IMR-90 (cell line): Measurements from ENCODE around the gene CHRNA1. TPM values are rescaled to one million over a fixed set of nuclear protein-coding genes. Genes with fewer than 3 reads are reported as not detected.
A peak's percentile ranks its signal among the peaks of the same experiment; 100 is the strongest.

ENCODE experiments used
- ATAC-seq: fragments of 200-7000 bp; cut with Tn5 transposase; 2 replicates; pipeline ENCODE4 v1.9.1; 2020; ENCODE audit warnings: low read depth, mild to moderate bottlenecking, moderate library complexity
- BruUV-seq: library from RNA; stranded (reverse); fragments of 400-500 nt; replicated peaks from 2 replicates; lab custom pipeline; 2021; lab: Mats Ljungman, UMichigan
- CTCF ChIA-PET: fragments of 300-600 bp; formaldehyde crosslinking; extraction: SDS; loops from one replicate; lab custom pipeline; 2021; ENCODE audit warnings: antibody characterized with exemption; lab: Yijun Ruan, JAX
- POLR2A ChIA-PET: fragments of 300-600 bp; sonication (Branson Sonifier 250); formaldehyde crosslinking; loops from one replicate; lab custom pipeline; 2022; ENCODE audit warnings: antibody characterized with exemption; ENCODE audit not compliant: unreplicated experiment; lab: Charles Lee
- DNase-seq: peaks from one replicate; pipeline ENCODE4 v3.0.0; 2013
- H2AFZ ChIP-seq: replicated peaks from 2 replicates; pipeline ENCODE3; 2013; ENCODE audit warnings: low read length, mild to moderate bottlenecking; ENCODE audit not compliant: poor library complexity
- H2AK5ac ChIP-seq: 2 replicates; pipeline ENCODE4 v1.6.1; 2013; ENCODE audit warnings: low read depth, low read length, inconsistent platforms
- H2AK9ac ChIP-seq: replicated peaks from 2 replicates; pipeline ENCODE3; 2013; ENCODE audit warnings: mild to moderate bottlenecking, low read depth, low read length, moderate library complexity; ENCODE audit not compliant: poor library complexity
- H2BK120ac ChIP-seq: 2 replicates; pipeline ENCODE4 v1.6.1; 2013; ENCODE audit warnings: low read depth, low read length, inconsistent platforms
- H2BK15ac ChIP-seq: 3 replicates; pipeline ENCODE4 v1.6.1; 2013; ENCODE audit warnings: low read depth, low read length, inconsistent platforms
- H2BK20ac ChIP-seq: 2 replicates; pipeline ENCODE4 v1.6.1; 2013; ENCODE audit warnings: low read depth, mild to moderate bottlenecking, inconsistent platforms, low read length, moderate library complexity
- H2BK5ac ChIP-seq: 2 replicates; pipeline ENCODE4 v1.6.1; 2013; ENCODE audit warnings: mild to moderate bottlenecking, low read depth, low read length, inconsistent platforms; ENCODE audit not compliant: poor library complexity, severe bottlenecking
- H3K14ac ChIP-seq: replicated peaks from 2 replicates; pipeline ENCODE4 v1.6.1; 2013; ENCODE audit warnings: low read depth, low read length, inconsistent platforms
- H3K18ac ChIP-seq: 2 replicates; pipeline ENCODE4 v1.6.1; 2013; ENCODE audit warnings: low read depth, low read length, control low read depth
- H3K23ac ChIP-seq: 2 replicates; pipeline ENCODE4 v1.6.1; 2013; ENCODE audit warnings: low read depth, low read length, inconsistent platforms
- H3K27ac ChIP-seq: 2 replicates; pipeline ENCODE4 v1.5.1; 2013; ENCODE audit warnings: mild to moderate bottlenecking, control low read depth, low read length; ENCODE audit not compliant: insufficient read depth
- H3K27me3 ChIP-seq: 2 replicates; pipeline ENCODE4 v1.6.1; 2013; ENCODE audit warnings: low read length; ENCODE audit not compliant: control insufficient read depth, insufficient read depth
- H3K36me3 ChIP-seq: 2 replicates; pipeline ENCODE4 v1.6.1; 2013; ENCODE audit warnings: low read length, mixed read lengths; ENCODE audit not compliant: control insufficient read depth, insufficient read depth
- H3K4ac ChIP-seq: 2 replicates; pipeline ENCODE4 v1.6.1; 2013; ENCODE audit warnings: low read depth, low read length, inconsistent platforms
- H3K4me1 ChIP-seq: 2 replicates; pipeline ENCODE4 v1.6.1; 2013; ENCODE audit warnings: low read length, mixed read lengths; ENCODE audit not compliant: control insufficient read depth, insufficient read depth
- H3K4me2 ChIP-seq: 2 replicates; pipeline ENCODE4 v1.6.1; 2013; ENCODE audit warnings: low read depth, mild to moderate bottlenecking, control low read depth, low read length, moderate library complexity
- H3K4me3 ChIP-seq: 2 replicates; pipeline ENCODE4 v1.5.1; 2013; ENCODE audit warnings: low read depth, mild to moderate bottlenecking, control low read depth, low read length, moderate library complexity; ENCODE audit not compliant: insufficient read depth
- H3K56ac ChIP-seq: 2 replicates; pipeline ENCODE4 v1.6.1; 2013; ENCODE audit warnings: low read length, inconsistent platforms; ENCODE audit not compliant: insufficient read depth; ENCODE audit errors: extremely low read depth
- H3K79me1 ChIP-seq, 2 experiments: 2 replicates each; pipeline ENCODE4 v1.6.1; 2013; ENCODE audit warnings: low read length in 2 of 2, inconsistent platforms in 1 of 2, low read depth in 1 of 2
- H3K9ac ChIP-seq: 2 replicates; pipeline ENCODE4 v1.6.1; 2013; ENCODE audit warnings: low read depth, low read length, control low read depth
- H3K9me1 ChIP-seq: 2 replicates; pipeline ENCODE4 v1.6.1; 2013; ENCODE audit warnings: low read length, inconsistent platforms; ENCODE audit not compliant: insufficient read depth
- H3K9me3 ChIP-seq: 2 replicates; pipeline ENCODE4 v1.6.1; 2013; ENCODE audit warnings: low read length; ENCODE audit not compliant: control insufficient read depth, insufficient read depth
- H4K20me1 ChIP-seq: 2 replicates; pipeline ENCODE4 v1.6.1; 2013; ENCODE audit warnings: low read length, inconsistent platforms; ENCODE audit not compliant: insufficient read depth
- H4K5ac ChIP-seq: 2 replicates; pipeline ENCODE4 v1.6.1; 2013; ENCODE audit warnings: mild to moderate bottlenecking, low read depth, low read length, control low read depth
- H4K8ac ChIP-seq, 2 experiments: 2 replicates each; pipeline ENCODE4 v1.6.1; 2013; ENCODE audit warnings: low read depth in 2 of 2, low read length in 2 of 2, control low read depth in 1 of 2, inconsistent platforms in 1 of 2
- H4K91ac ChIP-seq: 2 replicates; pipeline ENCODE4 v1.6.1; 2013; ENCODE audit warnings: low read depth, low read length, inconsistent platforms; ENCODE audit not compliant: insufficient read depth
- BHLHE40 ChIP-seq: fragments of 150-350 bp; IDR thresholded peaks from 2 replicates; pipeline ENCODE4 v1.6.1; 2016; ENCODE audit warnings: mild to moderate bottlenecking, low read depth, low read length
- CEBPB ChIP-seq: IDR thresholded peaks from 2 replicates; pipeline ENCODE4 v1.6.1; 2012; ENCODE audit warnings: low read depth, low read length, improper control_type of control experiment
- CHD1 ChIP-seq: IDR thresholded peaks from 2 replicates; pipeline ENCODE4 v1.6.1; 2012; ENCODE audit warnings: low read depth, low read length, improper control_type of control experiment
- FOS ChIP-seq: fragments of 150-350 bp; IDR thresholded peaks from 2 replicates; pipeline ENCODE4 v1.6.1; 2016; ENCODE audit warnings: low read depth, low read length
- MAFK ChIP-seq: IDR thresholded peaks from 2 replicates; pipeline ENCODE4 v1.6.1; 2012; ENCODE audit warnings: low read depth, low read length, improper control_type of control experiment
- MAZ ChIP-seq: IDR thresholded peaks from 2 replicates; pipeline ENCODE4 v1.6.1; 2012; ENCODE audit warnings: low read depth, mild to moderate bottlenecking, low read length, improper control_type of control experiment, moderate library complexity, borderline replicate concordance
- MXI1 ChIP-seq: IDR thresholded peaks from 2 replicates; pipeline ENCODE4 v1.6.1; 2012; ENCODE audit warnings: low read depth, mild to moderate bottlenecking, low read length, moderate library complexity, borderline replicate concordance
- NFE2L2 ChIP-seq: fragments of 150-350 bp; IDR thresholded peaks from 2 replicates; pipeline ENCODE4 v1.6.1; 2016; ENCODE audit warnings: low read depth, mild to moderate bottlenecking, low read length
- POLR2A ChIP-seq: IDR thresholded peaks from 2 replicates; pipeline ENCODE4 v1.6.1; 2012; ENCODE audit warnings: mild to moderate bottlenecking, low read depth, low read length
- RAD21 ChIP-seq: IDR thresholded peaks from 2 replicates; pipeline ENCODE4 v1.6.1; 2012; ENCODE audit warnings: low read length, improper control_type of control experiment
- RCOR1 ChIP-seq: IDR thresholded peaks from 2 replicates; pipeline ENCODE4 v1.6.1; 2012; ENCODE audit warnings: mild to moderate bottlenecking, low read length, improper control_type of control experiment; ENCODE audit not compliant: insufficient replicate concordance
- RFX5 ChIP-seq: IDR thresholded peaks from 2 replicates; pipeline ENCODE4 v1.8.0; 2012; ENCODE audit warnings: low read depth, mild to moderate bottlenecking, low read length, moderate library complexity
- SMC3 ChIP-seq: fragments of 150-350 bp; IDR thresholded peaks from 2 replicates; pipeline ENCODE4 v1.6.1; 2016; ENCODE audit warnings: low read depth, mild to moderate bottlenecking, antibody characterized with exemption, low read length, moderate library complexity
- WGBS, 2 experiments: methylation state at CpG; one replicate each; pipeline versions ENCODE4 v1.1.5 to v1.1.7; 2013; ENCODE audit warnings: missing lambda C conversion rate in 2 of 2; ENCODE audit not compliant: insufficient read length in 1 of 2; ENCODE audit errors: extremely low coverage in 2 of 2; 5-methylcytosine and 5-hydroxymethylcytosine counted together
- dilution Hi-C: fragments of 300-500 bp; cut with HindIII; formaldehyde crosslinking; loops from one replicate; pipeline ENCODE4 v1.14.3; 2018; ENCODE audit warnings: low sequenced_read_pairs; ENCODE audit not compliant: unreplicated experiment
- in situ Hi-C: fragments of 300-500 bp; cut with MboI; formaldehyde crosslinking; loops from 3 replicates; pipeline ENCODE4 v1.14.3; 2019; ENCODE audit warnings: low sequenced_read_pairs, inconsistent platforms, mixed read lengths
- intact Hi-C: fragments of 100-400 bp; cut with micrococcal nuclease; formaldehyde crosslinking; loops from 2 replicates; pipeline ENCODE4 v1.10.0; 2022
- polyA plus RNA-seq, 3 experiments: library from polyadenylated mRNA; depleted of rRNA; stranded (reverse); fragments of >200 nt; gene quantifications; 2 replicates each; pipeline ENCODE4 v1.2.3, GENCODE V29; 2012; ENCODE audit warnings: low replicate concordance in 1 of 3
- total RNA-seq: library from RNA; depleted of rRNA; stranded (reverse); fragments of >200 nt; gene quantifications from 2 replicates; pipeline ENCODE4 v1.2.3, GENCODE V29; 2012
- TF ChIP-seq, protein P1 (sequence below): conservative IDR thresholded peaks from 2 replicates; pipeline ENCODE4 v1.5.1; 2012; ENCODE audit warnings: mild to moderate bottlenecking, low read depth, low read length, improper control_type of control experiment
- TF ChIP-seq, protein P2 (sequence below): fragments of 150-350 bp; IDR thresholded peaks from 2 replicates; pipeline ENCODE4 v1.6.1; 2017; ENCODE audit warnings: mild to moderate bottlenecking, antibody characterized with exemption, low read length, low read depth
- TF ChIP-seq, protein P3 (sequence below): fragments of 150-350 bp; IDR thresholded peaks from 2 replicates; pipeline ENCODE4 v1.6.1; 2016; ENCODE audit warnings: low read depth, mild to moderate bottlenecking, low read length, moderate library complexity, borderline replicate concordance

CHRNA1 gene
- total and polyA plus RNA-seq, 2 of the 4 experiments (the other 2 are of a cell fraction): 0.75 to 0.90 TPM

DNA sequence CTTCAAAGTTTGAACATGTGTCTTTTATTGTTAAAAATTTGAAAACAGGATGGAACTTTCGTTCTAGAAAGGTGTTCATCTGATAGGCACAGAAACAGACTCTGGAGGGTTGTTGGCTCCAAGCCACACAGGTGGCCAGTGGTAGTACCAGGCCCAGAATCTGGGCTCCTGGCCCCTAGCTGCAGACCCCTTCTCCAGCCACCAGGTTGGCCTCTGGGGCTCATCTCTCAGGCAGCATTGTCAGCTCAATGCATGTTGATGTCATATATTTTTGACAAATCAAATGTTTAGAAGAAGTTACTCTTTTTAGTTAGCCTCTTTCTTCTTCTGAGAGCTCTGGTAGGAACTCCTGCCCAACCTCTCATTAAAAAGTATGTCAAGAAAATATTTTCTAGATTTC is 34.5 kb upstream of the CHRNA1 start:
- dilution Hi-C loops: no loop called here
- in situ Hi-C loops: no loop called here
- Histone ChIP-seq H2BK5ac (peak overlapping the region; percentile 77), H3K79me1 (peaks cover 0 to 11% of the 10 kb centered on the region in 2 experiments; a peak in 2 of 4 replicates), H4K5ac (peak overlapping the region; percentile 87), H2BK120ac (peak overlapping the region; percentile 60), H2BK20ac (no peak overlapping the region), H2AK9ac (no peak overlapping the region), H4K8ac (peak overlapping the region in 1 of 2 experiments; percentile 12; a peak in 1 of 4 replicates), H3K9me3 (no peaks in the 10 kb centered on the region), H3K9me1 (peaks cover 12% of the 10 kb centered on the region), H4K20me1 (no peaks in the 10 kb centered on the region), H3K4me3 (no peak overlapping the region), H2BK15ac (no peak overlapping the region), H2AFZ (no peak overlapping the region), H3K4me2 (no peak overlapping the region), H3K36me3 (peaks cover 5% of the 10 kb centered on the region), H3K27me3 (no peaks in the 10 kb centered on the region), H3K4ac (peak overlapping the region; percentile 52), H3K56ac (no peak overlapping the region), H4K91ac (no peak overlapping the region; the same call in 1 of the 2 replicates), H2AK5ac (no peak overlapping the region), H3K9ac (no peak overlapping the region), H3K27ac (peak overlapping the region; percentile 62; the same call in 1 of the 2 replicates), H3K18ac (peak overlapping the region; percentile 77; the same call in 1 of the 2 replicates), H3K23ac (no peak overlapping the region), H3K14ac (peak overlapping the region; percentile 10), H3K4me1 (peaks cover 45% of the 10 kb centered on the region)
- POLR2A ChIA-PET: no interaction called here
- DNase-seq (no peak), ATAC-seq (no peak)
- intact Hi-C loops: no loop called here
- WGBS, 2 experiments: 100% methylated on average over 1 of the region's 1 CpG; no CpG with 5 or more reads in 1 of the 2 experiments
- CTCF ChIA-PET: interaction anchor here (1.0 kb wide), 1 partner anchor 12 kb away, joined by 3 read pairs; no protein-coding TSS in a partner anchor
- no peak for TF ChIP-seq CHD1
- no peak for TF ChIP-seq RCOR1
- TF ChIP-seq, protein P1, sequence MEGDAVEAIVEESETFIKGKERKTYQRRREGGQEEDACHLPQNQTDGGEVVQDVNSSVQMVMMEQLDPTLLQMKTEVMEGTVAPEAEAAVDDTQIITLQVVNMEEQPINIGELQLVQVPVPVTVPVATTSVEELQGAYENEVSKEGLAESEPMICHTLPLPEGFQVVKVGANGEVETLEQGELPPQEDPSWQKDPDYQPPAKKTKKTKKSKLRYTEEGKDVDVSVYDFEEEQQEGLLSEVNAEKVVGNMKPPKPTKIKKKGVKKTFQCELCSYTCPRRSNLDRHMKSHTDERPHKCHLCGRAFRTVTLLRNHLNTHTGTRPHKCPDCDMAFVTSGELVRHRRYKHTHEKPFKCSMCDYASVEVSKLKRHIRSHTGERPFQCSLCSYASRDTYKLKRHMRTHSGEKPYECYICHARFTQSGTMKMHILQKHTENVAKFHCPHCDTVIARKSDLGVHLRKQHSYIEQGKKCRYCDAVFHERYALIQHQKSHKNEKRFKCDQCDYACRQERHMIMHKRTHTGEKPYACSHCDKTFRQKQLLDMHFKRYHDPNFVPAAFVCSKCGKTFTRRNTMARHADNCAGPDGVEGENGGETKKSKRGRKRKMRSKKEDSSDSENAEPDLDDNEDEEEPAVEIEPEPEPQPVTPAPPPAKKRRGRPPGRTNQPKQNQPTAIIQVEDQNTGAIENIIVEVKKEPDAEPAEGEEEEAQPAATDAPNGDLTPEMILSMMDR: no peak
- TF ChIP-seq MAZ: no peak
- TF ChIP-seq FOS: no peak
- TF ChIP-seq, protein P2, sequence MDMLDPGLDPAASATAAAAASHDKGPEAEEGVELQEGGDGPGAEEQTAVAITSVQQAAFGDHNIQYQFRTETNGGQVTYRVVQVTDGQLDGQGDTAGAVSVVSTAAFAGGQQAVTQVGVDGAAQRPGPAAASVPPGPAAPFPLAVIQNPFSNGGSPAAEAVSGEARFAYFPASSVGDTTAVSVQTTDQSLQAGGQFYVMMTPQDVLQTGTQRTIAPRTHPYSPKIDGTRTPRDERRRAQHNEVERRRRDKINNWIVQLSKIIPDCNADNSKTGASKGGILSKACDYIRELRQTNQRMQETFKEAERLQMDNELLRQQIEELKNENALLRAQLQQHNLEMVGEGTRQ: no peak
- TF ChIP-seq MAFK: no peak
- no peak for TF ChIP-seq SMC3
- no peak for TF ChIP-seq NFE2L2
- TF ChIP-seq POLR2A: no peak
- TF ChIP-seq, protein P3, sequence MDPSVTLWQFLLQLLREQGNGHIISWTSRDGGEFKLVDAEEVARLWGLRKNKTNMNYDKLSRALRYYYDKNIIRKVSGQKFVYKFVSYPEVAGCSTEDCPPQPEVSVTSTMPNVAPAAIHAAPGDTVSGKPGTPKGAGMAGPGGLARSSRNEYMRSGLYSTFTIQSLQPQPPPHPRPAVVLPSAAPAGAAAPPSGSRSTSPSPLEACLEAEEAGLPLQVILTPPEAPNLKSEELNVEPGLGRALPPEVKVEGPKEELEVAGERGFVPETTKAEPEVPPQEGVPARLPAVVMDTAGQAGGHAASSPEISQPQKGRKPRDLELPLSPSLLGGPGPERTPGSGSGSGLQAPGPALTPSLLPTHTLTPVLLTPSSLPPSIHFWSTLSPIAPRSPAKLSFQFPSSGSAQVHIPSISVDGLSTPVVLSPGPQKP: no peak
- no peak for TF ChIP-seq BHLHE40
- TF ChIP-seq CEBPB: no peak
- TF ChIP-seq RFX5: no peak
- TF ChIP-seq RAD21: no peak
- TF ChIP-seq MXI1: no peak
- no TSS peak for BruUV-seq
